GM19397 (cell line): ENCODE results near the gene BCL2L13.
"Not testable (repeated sequence)": the region's sequence is repeated elsewhere in the genome, so short reads cannot be mapped to it uniquely, and the experiment has no call there.

Experiments
- ATAC-seq: cut with Tn5 transposase; IDR thresholded peaks from one replicate; pipeline ENCODE4 v1.9.1; 2021; ENCODE audit warnings: mild to moderate bottlenecking, moderate library complexity; ENCODE audit not compliant: unreplicated experiment

Gene BCL2L13

GRCh38 chr22:17634696-17635095 is 3.9 kb upstream of the BCL2L13 start:
- ATAC-seq = no peak

GRCh38 chr22:17636850-17637249 is 1.7 kb upstream of the BCL2L13 start:
- ATAC-seq = not testable (repeated sequence)

GRCh38 chr22:17637490-17638181 is 921 bp upstream of the BCL2L13 start:
- ATAC-seq = no peak

GRCh38 chr22:17638182-17638431 is 450 bp upstream of the BCL2L13 start:
- ATAC-seq = peak; percentile 24

GRCh38 chr22:17639247-17639741 is 737 bp downstream of the BCL2L13 start:
- no peak for ATAC-seq

GRCh38 chr22:17641269-17641668 is 2.7 kb downstream of the BCL2L13 start:
- ATAC-seq = no peak

- not testable (repeated sequence) for ATAC-seq
Measured at GRCh38 chr22:17642357-17642756, 3.8 kb downstream of the BCL2L13 start.

- no peak for ATAC-seq
Measured at GRCh38 chr22:17647452-17647851, 8.9 kb downstream of the BCL2L13 start.

- no peak for ATAC-seq
Measured at GRCh38 chr22:17647991-17648390, 9.4 kb downstream of the BCL2L13 start.

- ATAC-seq = no peak
Measured at GRCh38 chr22:17648569-17648968, 10.0 kb downstream of the BCL2L13 start.

- no peak for ATAC-seq
Measured at GRCh38 chr22:17655289-17655688, 16.7 kb downstream of the BCL2L13 start.

GRCh38 chr22:17656870-17657395 is 18.4 kb downstream of the BCL2L13 start:
- no peak for ATAC-seq

GRCh38 chr22:17664414-17665055 is 26.0 kb downstream of the BCL2L13 start:
- no peak for ATAC-seq

GRCh38 chr22:17665248-17665647 is 26.7 kb downstream of the BCL2L13 start:
- no peak for ATAC-seq

- ATAC-seq = no peak
Measured at GRCh38 chr22:17665854-17666253, 27.3 kb downstream of the BCL2L13 start.

GRCh38 chr22:17671521-17672092 is 33.0 kb downstream of the BCL2L13 start:
- not testable (repeated sequence) for ATAC-seq

- no peak for ATAC-seq
Measured at GRCh38 chr22:17672417-17672991, 33.9 kb downstream of the BCL2L13 start.

- ATAC-seq = no peak
Measured at GRCh38 chr22:17674152-17674551, 35.6 kb downstream of the BCL2L13 start.

- no peak for ATAC-seq
Measured at GRCh38 chr22:17675584-17675983, 37.0 kb downstream of the BCL2L13 start.

- ATAC-seq = no peak
Measured at GRCh38 chr22:17678817-17679385, 40.3 kb downstream of the BCL2L13 start.

- no peak for ATAC-seq
Measured at GRCh38 chr22:17684245-17684644, 45.7 kb downstream of the BCL2L13 start.
